GM19467 (cell line): ENCODE data around the gene DFFB.
"Not testable (repeated sequence)": the region's sequence is repeated elsewhere in the genome, so short reads cannot be mapped to it uniquely, and the experiment has no call there.

ENCODE experiments used
- ATAC-seq: cut with Tn5 transposase; IDR thresholded peaks from one replicate; pipeline ENCODE4 v1.9.1; 2021; ENCODE audit warnings: mild to moderate bottlenecking, moderate library complexity; ENCODE audit not compliant: unreplicated experiment

DFFB gene

DNA sequence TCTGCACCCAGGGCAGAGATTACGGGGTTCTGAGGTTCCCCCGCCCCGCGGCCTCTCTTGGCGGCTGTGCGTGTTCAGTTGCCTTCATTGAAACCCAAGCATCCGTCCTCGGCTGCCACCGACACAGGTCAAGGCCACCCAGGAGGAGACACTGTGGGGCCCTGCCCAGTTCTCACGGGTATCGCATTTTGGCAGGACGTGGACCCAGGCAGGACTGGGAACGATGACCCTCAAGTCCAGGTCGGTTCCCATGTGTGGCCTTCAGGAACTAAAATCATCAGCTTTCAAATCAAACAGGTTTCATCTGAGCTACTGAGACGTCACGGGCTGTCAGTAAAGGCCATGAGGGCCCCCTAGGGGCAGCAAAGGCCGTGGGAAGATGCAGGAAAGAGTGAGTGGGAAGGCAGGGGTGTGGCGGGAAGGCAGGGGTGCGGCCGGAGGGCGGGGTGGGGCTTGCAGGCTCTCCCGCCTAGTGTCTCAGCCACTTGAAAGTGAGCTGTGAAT, 49.8 kb downstream of the DFFB start:
- ATAC-seq = no peak

DNA sequence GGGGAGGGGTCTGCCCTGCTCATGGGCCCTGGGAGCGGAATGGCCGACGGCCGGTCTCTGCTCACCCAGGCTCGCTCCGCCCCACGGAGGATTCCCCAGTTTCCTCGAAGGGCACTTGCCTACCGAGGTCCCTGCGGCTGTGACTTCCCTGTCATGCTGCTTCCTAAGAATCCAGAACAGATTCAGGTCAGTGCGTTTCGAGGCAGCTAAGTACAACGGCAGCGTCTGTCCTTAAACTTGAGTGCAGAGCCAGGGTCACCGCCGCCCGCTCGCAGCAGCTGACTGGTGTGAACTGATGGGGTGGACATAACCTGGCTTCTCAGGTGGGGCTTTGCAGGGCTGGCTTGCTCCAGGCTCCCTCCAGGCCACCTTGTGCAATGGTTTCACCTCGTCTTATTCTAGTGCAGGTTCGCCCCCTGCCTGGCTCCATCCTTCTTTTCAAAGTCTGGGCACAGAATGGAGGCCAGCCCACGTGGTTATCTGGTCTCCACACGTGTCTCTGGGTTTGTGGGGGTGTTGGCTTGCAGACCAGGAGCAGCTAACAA, 50.4 kb downstream of the DFFB start:
- ATAC-seq = no peak

DNA sequence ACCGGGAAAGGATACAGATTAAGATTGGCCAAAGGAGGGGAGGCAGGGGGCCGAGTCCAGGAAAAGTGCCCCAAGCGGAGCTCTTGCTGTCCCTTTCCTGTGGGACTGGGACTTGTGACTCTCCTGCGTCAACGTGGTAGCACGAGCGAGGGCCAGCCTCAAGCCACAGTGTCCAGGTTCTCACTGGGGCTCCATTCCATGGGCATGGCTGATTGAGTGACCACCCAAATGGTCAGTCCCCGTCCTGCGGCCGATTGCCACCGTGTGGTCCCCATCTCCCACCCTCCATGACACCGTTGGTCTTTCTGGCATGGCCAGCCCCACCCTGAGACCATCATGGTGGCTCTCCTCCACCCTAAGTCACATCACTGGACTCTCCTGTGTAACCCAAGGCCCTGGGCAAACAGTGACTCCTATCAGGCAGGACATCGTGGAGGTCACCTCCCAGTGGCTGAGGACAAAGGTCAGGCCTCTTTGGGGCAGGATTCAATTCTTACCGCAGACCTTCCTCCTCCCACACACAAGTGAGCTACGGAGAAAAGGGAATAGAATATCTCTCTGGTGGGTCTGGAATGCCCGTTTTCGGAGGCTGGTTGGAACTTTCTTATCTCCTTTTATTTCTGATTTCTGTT, 51.7 kb downstream of the DFFB start:
- no peak for ATAC-seq

DNA sequence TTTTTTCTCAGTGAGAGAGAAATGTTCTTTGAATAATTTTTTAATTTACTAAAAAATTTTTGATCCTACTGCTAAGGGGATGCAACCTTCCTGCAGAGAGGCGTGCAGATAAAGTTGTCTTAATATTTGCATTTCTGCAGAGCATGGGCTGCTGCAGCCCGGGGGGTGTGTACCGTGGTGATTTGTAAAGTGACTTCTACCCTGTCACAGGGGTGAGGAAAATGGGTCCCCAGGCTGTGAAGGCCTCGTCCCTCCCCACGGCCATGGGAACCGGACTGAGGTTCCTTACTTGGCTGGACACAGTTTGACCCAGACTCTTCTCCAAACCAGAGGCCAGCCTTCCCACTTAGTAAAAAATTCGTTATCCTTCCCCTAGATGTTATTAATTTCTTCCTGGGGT, 52.3 kb downstream of the DFFB start:
- ATAC-seq = no peak

DNA sequence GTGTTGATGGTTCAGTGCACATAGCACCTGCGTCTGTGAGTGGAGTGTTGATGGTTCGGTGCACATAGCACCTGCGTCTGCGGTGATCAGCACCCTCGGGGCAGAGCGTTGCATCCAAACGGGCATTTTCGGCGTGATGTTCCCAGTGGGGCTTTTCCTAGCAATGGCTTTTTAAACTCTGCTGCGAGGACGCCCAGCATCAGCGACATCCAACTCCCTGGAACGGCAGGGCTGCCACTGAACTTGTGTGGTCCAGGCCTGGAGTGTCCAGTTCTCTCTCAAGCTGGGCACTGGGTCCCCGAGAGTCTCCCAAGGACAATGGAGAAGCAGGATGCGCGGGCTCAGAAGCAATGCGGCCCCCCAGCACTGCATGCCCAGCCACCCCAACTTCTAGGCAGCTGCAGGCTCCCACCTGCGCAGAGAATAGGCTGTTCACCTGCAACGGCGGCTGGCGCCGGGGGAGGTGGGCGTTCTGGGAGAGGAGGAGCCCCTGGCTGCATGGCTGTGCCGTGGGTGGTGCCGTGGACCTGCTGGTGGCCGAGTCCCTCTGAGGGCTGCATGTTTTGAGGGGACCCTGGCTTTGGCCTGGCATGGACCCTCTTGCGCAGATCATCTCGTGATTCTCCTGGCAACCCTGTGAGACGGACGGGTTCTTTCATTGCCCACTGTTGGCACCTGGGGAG, 52.9 kb downstream of the DFFB start:
- ATAC-seq = no peak

DNA sequence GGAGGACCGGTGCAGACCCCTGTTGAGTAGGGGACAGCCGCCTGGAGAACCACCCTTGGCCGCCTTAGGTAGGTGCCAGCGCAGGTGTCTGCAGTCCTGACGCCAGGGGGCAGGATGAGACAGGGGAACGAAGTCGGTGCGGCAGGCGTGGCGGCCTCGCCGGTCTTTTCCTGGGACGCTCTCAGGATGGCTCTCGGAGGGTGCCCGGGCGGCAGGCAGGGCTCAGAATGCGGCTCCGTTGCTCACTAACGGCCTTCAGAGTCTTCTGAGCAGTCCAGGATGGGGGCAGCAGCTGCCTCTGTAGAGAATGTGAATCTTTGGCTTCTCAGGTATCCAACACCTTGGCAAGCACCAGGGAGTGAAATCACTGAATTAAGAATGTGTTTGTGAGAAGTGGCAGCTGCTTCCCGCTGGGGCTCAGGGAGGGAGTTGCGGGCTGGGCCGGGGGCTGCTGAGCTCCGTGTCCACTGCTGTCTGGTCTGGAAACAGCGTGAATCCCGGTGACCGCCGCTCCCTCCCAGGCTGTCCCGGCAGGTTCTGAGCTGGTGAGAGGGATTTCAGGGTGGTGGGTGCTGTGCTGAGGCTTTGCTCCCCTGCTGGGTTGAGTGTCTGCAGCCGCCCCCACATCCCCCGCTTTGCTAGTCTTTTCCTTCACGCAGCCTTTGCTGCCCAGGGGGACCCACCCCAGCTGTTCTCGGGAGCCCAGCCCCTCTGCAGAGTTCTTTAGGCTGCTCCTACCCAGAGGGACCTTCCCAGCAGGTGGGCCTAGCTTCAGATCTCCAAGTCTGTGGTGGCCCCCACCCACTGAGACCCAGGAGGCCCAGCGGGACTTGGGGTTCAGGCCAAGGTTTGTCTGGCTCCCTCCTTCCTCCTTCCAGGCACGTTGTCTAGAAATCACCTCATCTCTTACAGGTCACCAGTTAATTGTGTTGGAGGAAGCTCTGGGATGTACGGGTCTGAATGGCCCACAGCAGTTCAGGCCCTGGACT, 53.9 kb downstream of the DFFB start:
- no peak for ATAC-seq

DNA sequence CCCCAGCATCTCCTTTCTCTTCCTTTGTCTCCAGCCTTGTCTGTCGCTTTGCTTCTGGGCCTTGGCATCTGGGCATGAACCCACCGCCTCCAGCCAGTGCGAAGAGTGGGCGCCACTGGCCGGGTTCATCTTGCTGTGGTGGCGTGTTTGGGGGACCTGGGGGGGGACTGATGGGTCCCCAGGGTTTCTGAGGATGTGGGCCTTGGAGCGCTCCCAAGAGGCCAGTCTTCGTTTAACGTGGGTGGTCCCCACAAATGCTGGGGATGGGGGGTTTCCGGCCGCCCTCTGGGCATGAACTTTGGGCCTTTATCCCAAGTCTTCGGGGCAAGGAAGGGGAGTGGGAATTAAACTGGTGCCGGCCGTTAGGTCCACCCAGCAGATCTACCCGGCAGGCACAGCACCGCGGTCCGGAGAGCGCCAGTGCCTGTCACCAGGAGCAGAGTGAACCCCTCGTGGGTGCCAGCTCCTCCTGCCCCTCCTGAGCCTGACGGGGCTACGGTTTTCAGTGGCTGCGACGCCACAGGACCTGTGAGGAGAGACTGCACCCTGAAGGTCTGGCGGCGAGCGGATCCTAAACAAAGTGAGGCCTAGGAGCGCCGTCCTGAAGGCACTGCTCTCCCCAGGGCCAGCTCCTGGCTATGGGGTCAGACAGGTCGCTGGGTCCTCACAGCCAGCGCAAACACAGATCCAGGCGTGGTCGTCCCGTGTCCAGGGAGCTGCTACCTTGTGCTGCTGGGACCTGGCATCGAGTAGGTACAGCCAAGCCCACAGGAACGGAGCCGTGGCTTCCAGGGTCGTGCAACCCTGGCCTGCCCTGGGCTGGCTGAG, 54.9 kb downstream of the DFFB start:
- ATAC-seq = no peak

DNA sequence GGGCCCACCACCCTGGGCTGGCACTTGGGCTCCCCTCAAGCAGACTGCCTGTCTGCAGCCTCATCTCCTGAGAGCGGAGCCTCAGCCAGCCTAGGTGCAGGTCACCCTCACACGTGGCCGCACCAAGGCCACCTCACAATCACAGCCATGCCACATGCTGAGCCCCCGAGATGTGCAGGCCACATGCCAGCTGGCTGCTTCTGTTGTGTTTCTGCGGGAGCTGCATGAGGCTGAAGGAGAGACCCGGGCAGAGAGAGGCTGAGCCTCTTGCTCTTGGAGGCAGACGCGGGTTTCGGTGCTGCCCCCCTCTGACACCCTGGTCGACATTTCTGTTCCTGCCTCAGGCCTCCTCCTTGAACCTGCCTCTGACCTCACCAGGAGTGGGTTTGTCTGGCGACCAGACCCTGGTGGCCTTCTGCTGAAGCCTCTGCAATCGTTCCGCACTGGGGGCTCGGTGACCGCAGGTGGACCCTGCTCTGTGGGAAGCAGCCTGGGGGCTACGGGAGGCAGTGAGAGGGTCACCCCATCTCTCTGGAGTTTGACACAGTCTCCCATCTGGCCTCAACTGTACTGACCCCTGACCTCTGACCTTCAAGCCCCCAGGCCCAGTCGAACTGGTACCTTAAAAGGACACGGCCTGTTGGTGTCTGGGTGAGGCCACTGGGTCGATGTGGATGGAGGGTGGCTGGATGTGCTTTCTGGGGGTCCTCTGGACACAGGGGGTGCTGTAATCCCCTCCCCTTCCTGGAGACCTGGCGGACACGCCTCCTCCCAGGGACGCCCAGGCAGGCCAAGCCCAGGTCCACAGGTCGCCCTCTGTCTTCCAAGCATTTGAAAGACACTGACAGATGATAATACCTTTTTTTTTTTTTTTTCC, 55.8 kb downstream of the DFFB start:
- ATAC-seq = no peak

DNA sequence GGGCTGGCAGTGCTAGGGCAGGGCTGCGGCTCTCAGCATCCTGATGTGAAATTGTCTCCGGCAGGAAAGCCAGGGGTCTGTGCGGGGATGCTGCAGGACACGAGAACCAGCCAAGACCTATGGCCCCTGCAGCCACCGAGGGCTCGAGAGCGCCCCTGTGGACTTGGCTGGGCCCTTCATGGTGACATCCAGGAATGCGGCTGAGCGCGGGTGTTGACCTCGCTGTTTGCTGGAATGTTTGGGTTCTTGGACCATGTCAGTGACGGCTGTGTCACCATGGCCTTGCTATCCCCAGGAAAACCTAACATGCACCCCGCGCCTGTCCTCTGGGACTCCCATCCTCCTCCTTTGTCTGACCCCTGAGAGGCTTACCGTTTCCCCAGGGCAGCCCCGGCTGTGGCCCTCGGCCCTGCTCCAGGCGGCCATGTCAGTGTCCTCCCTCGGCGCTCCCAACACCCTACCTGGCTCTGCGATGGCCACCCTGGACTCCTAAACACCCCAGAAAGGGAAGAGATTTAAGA, 57.1 kb downstream of the DFFB start:
- ATAC-seq = no peak

DNA sequence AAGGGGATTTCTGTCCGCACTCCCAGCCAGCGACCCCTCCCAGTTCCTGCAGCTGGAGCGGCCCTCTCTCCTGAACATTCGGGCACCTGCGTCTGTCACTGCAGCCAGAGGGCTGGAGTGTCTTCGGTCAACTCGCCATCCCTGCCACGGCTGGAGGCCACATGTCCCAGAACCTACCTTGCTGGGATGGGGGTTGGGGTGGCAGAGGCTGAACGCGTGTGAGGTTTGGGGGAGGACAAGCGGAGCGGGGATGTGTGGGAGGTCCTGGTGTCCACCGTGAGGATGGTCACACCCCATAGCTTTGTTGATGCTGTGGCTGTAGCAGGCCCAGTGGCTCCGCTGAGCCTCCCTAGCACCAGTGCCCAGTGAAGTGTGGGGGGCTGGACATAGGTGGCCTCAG, 57.6 kb downstream of the DFFB start:
- no peak for ATAC-seq

DNA sequence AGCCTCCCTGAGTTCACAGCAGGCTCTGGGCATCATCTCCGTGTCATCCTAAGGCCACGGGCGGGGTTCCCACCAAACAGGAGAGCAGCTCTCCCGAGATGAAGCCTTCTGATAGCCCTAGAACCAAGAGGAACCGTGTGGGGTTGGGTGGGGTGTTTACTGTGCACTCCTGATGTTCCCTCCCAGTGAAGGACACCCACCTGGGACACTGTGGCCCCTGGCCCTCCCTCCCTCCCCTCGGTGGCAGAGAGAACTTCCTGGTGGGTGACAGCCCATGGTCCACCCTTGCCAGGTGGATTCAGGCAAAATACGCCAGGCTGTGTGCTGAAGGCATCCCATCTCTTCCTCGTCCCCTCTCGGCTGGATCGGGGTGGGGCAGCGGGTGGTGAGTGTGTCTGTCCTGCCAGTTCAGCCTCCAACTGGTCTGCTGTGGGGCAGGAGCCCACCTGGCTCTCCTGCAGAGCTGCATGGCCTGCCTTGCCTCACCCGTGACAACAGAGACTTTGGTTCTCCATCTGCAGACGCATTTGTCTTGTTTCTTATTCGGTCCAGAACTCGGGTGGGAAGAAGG, 58.4 kb downstream of the DFFB start:
- no peak for ATAC-seq

DNA sequence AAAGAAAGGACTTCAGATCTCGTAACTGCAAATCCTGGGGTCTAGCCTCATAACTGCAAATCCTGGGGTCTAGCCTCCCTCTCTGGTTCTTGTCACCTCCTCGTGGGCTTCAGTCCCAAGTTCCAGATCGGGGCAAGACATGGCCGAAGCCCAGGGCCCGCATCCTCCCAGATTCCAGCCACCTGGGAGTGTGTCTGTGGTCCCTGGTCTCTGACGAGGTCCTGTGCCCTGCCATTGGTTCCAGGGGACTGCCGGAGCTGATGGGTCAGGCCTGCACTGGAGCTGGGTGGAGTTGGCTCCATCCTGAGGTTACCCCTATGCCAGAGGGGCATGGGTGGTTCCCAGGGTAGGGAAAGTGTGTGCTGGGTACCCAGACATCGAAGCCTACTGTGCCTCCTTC, 60.5 kb downstream of the DFFB start:
- ATAC-seq = no peak

DNA sequence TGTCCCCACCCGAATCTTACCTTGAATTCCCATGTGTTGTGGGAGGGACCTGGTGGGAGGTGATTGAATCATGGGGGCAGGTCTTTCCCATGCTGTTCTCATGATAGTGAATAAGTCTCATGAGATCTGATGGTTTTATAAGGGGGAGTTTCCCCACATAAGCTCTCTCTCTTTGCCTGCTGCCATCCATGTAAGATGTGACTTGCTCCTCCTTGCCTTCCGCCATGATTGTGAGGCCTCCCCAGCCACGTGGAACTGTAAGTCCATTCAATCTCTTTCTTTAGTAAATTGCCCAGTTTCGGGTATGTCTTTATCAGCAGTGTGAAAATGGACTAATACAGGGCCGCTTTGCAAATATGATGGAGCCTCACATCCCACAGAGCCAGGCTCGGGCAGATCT, 61.1 kb downstream of the DFFB start:
- ATAC-seq = not testable (repeated sequence)

DNA sequence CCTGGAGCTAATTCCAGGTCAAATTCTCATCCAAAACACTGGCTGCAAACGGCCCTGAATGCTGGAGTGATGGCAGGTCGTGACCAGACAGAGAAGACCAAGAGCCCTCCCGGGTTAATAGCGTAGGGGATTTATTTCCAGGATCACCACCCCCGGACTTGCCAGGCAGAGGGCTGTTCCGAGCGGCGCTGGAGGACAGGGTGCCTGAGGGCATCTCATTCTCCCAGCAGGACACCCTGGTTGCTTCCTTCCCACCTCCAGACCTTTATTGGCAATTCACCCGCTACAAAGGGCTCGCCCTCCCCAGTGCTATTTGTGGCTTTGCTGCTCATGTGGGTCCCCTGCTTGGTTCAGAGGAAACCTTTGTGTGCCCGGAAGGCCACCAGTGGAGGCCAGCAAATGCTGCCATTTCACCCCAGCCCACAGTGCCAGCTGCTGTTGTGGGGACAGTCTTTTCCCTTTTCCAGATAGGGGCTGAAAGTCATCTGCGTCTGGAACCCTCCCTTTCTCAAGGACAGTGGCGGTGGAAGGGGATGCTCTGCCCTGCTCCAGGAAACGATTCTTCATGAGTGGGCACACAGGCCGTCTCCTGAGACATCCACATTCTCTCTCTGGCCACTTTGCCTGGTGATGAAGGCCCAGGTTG, 61.8 kb downstream of the DFFB start:
- ATAC-seq = no peak

DNA sequence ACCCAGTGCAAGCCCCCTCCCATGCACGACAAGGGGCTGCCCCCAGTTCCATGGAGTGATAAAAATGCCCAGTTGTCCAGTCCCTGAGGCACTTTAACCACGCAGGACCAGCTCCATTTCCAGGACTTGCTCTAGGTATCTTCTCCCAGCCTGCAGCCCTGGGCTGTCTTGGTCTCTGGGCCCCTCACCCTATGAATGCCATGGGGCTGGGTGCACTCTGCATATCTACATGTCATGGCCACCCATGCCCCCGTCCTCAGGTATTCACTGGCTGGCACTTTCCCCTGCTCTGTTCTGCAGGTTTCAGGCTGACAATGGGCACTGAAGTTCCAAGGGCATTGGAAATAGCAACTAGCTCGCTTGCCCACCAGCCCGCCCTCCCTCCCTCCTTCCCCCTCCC, 62.4 kb downstream of the DFFB start:
- ATAC-seq = no peak

DNA sequence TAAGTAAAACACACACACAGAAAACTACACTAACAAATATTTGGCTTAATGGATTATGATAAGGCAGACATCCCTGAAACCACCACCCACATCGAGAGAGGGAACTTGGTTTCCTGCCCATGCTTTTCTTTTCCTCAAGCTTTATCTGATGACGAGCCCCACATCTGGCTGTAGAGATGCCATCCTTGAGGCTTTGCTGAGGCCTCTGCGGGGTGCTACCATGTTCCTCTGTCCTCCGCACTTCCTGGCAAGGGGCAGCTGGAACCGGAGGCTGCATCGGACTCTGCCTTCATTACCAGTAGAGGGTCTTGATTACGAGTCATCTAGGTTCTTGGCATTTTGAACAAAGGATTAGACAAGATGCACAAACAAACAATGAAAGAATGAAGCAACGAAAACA, 64.5 kb downstream of the DFFB start:
- no peak for ATAC-seq

DNA sequence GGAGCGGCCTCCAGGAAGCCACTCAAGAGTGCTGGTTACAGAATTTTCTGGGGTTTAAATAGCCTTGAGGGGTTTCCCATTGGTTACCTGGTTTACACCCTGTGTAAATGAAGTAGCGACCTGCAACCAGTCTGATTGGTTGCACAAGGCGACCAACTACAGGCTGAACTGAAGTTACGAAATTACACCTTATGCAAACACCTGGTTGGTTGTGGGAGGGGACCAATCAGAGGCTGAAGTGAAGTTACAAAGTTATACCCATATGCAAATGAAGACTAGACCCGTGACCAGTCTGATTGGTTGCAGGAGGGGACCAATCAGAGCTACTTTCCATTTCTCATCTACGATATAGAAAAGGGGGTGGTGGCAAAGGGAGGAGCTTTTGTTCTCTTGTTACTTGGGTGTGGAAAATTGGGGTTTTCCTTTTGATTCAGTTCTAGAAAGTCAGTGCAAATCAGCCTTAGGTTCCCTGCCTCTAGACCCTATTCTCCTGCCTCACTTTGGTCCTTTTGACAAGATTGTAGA, 65.0 kb downstream of the DFFB start:
- ATAC-seq = no peak

DNA sequence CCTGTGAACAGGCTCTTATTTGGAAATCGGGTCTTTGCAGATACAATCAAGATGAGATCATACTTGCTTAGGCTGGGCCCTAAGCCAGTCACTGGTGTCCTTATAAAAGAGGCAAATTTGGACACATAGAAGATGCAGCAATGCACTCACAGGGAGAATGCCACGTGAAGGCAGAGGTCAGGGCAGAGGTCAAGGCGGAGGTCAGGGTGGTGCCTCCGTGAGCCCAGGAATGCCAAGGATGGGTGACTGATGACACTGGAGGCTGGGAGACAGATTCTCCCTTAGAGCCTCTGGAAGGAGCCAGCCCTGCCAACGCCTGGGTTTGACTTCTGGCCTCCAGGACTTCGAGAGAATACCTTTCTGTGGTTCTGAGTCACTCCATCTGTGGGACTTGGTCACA, 65.6 kb downstream of the DFFB start:
- ATAC-seq = no peak
